Smooth muscle cell (in vitro differentiated cells): Measurements from ENCODE around the gene SFXN3. TPM values are rescaled to one million over a fixed set of nuclear protein-coding genes. Genes with fewer than 3 reads are reported as not detected.

Experiments used
- DNase-seq: peaks from one replicate; lab custom pipeline; 2025; ENCODE audit not compliant: unreplicated experiment; lab: John Stamatoyannopoulos, UW
- H2AFZ ChIP-seq: fragments of 200-600 bp; sonication (generic); 2 replicates; pipeline ENCODE4 v1.6.0; 2016; ENCODE audit warnings: antibody characterized with exemption, low read depth, mild to moderate bottlenecking
- H3F3A ChIP-seq: fragments of 200-600 bp; sonication (generic); 2 replicates; pipeline ENCODE4 v1.6.0; 2017; ENCODE audit warnings: antibody characterized with exemption, low read depth
- H3K27ac ChIP-seq: fragments of 200-600 bp; sonication (generic); 2 replicates; pipeline ENCODE4 v1.5.1; 2016; ENCODE audit warnings: low read depth, mild to moderate bottlenecking
- H3K27me3 ChIP-seq: fragments of 200-600 bp; sonication (generic); 2 replicates; pipeline ENCODE4 v1.6.1; 2016; ENCODE audit warnings: low read depth, mild to moderate bottlenecking
- H3K36me3 ChIP-seq: fragments of 200-600 bp; sonication (generic); 2 replicates; pipeline ENCODE4 v1.5.1; 2016; ENCODE audit warnings: low read depth
- H3K4me1 ChIP-seq: fragments of 200-600 bp; sonication (generic); 2 replicates; pipeline ENCODE4 v1.5.1; 2016; ENCODE audit warnings: low read depth
- H3K4me2 ChIP-seq: fragments of 200-600 bp; sonication (generic); 2 replicates; pipeline ENCODE4 v1.6.0; 2016; ENCODE audit warnings: mild to moderate bottlenecking
- H3K4me3 ChIP-seq: fragments of 200-600 bp; sonication (generic); 2 replicates; pipeline ENCODE4 v1.5.1; 2016; ENCODE audit warnings: mild to moderate bottlenecking
- H3K79me2 ChIP-seq: fragments of 200-600 bp; sonication (generic); 2 replicates; pipeline ENCODE4 v1.6.0; 2016; ENCODE audit warnings: low read depth, mild to moderate bottlenecking
- H3K9ac ChIP-seq: fragments of 200-600 bp; sonication (generic); 2 replicates; pipeline ENCODE4 v1.6.0; 2016; ENCODE audit warnings: low read depth
- H3K9me3 ChIP-seq: fragments of 200-600 bp; sonication (generic); replicated peaks from 2 replicates; pipeline ENCODE4 v1.5.1; 2016; ENCODE audit warnings: low read depth
- H4K20me1 ChIP-seq: fragments of 200-600 bp; sonication (generic); 2 replicates; pipeline ENCODE4 v1.6.0; 2016; ENCODE audit warnings: low read depth
- CTCF ChIP-seq: fragments of 200-600 bp; sonication (generic); IDR thresholded peaks from 2 replicates; pipeline ENCODE4 v1.5.1; 2017; ENCODE audit warnings: borderline replicate concordance, mild to moderate bottlenecking, antibody characterized with exemption; ENCODE audit not compliant: insufficient read depth, poor library complexity, severe bottlenecking
- WGBS: methylation state at CpG from one replicate; pipeline ENCODE4 v1.1.7; 2016; ENCODE audit warnings: low lambda C conversion rate; 5-methylcytosine and 5-hydroxymethylcytosine counted together
- polyA plus RNA-seq: library from polyadenylated mRNA; unstranded; fragments of >200 nt; fragmentation: Nextera tagmentation; extraction: Ambion mirVana; gene quantifications from 2 replicates; pipeline ENCODE4 v1.2.1, GENCODE V29; 2016
- total RNA-seq: library from RNA; depleted of rRNA; stranded (reverse); fragments of >200 nt; gene quantifications from 2 replicates; pipeline ENCODE4 v1.2.3, GENCODE V29; 2014

Gene SFXN3
- total and polyA plus RNA-seq, 2 experiments from 2014 or later, result 79.1 to 92.1 TPM

GRCh38 chr10:101027106-101027720 lies 3.8 kb upstream of the SFXN3 start:
- Histone ChIP-seq H3K27me3 (no peaks in the 10 kb centered on the region), H3K79me2 (no peaks in the 10 kb centered on the region), H3K9ac (no peak overlapping the region), H3K36me3 (no peaks in the 10 kb centered on the region), H2AFZ (no peak overlapping the region), H3K4me2 (no peak overlapping the region), H3K4me1 (peaks cover 17% of the 10 kb centered on the region), H4K20me1 (no peaks in the 10 kb centered on the region), H3K4me3 (no peak overlapping the region), H3K9me3 (no peaks in the 10 kb centered on the region), H3K27ac (no peak overlapping the region), H3F3A (peaks cover 2% of the 10 kb centered on the region)
- TF ChIP-seq CTCF, result no peak
- no peak for DNase-seq
- 70% methylated on average over 10 of the region's 10 CpGs for WGBS

- peaks cover 20% of the 10 kb centered on the region for H3K4me1 ChIP-seq
- no peak for DNase-seq
- peaks cover 2% of the 10 kb centered on the region for H3F3A ChIP-seq
- no peak for TF ChIP-seq CTCF
- peaks cover 5% of the 10 kb centered on the region for H3K79me2 ChIP-seq
- WGBS, result 86% methylated on average over 7 of the region's 7 CpGs
- peaks cover 10% of the 10 kb centered on the region for H4K20me1 ChIP-seq
- no peaks in the 10 kb centered on the region for H3K36me3 ChIP-seq
- H3K4me2 ChIP-seq, result no peak overlapping the region
- H3K27me3 ChIP-seq, result no peaks in the 10 kb centered on the region
- H3K4me3 ChIP-seq, result no peak overlapping the region
- no peak overlapping the region for H3K27ac ChIP-seq
- H3K9ac ChIP-seq, result no peak overlapping the region
- no peak overlapping the region for H2AFZ ChIP-seq
- no peaks in the 10 kb centered on the region for H3K9me3 ChIP-seq
Observed at GRCh38 chr10:101028446-101029337, 2.3 kb upstream of the SFXN3 start.

GRCh38 chr10:101029520-101030295 lies 1.3 kb upstream of the SFXN3 start:
- no peaks in the 10 kb centered on the region for H3K36me3 ChIP-seq
- H2AFZ ChIP-seq, result no peak overlapping the region
- WGBS, result 70% methylated on average over 27 of the region's 27 CpGs
- no peak overlapping the region for H3K9ac ChIP-seq
- no peak overlapping the region for H3K4me2 ChIP-seq
- peaks cover 2% of the 10 kb centered on the region for H3F3A ChIP-seq
- H3K27me3 ChIP-seq, result no peaks in the 10 kb centered on the region
- H3K27ac ChIP-seq, result no peak overlapping the region
- H3K79me2 ChIP-seq, result peaks cover 15% of the 10 kb centered on the region
- DNase-seq, result no peak
- H3K4me1 ChIP-seq, result peaks cover 20% of the 10 kb centered on the region
- no peaks in the 10 kb centered on the region for H3K9me3 ChIP-seq
- H4K20me1 ChIP-seq, result peaks cover 20% of the 10 kb centered on the region
- TF ChIP-seq CTCF, result no peak
- no peak overlapping the region for H3K4me3 ChIP-seq
